K562 (cell line): Measurements from ENCODE around the gene SNTG2. TPM values are rescaled to one million over a fixed set of nuclear protein-coding genes. Genes with fewer than 3 reads are reported as not detected.

Source experiments
- ATAC-seq: fragments of 200-7000 bp; cut with Tn5 transposase; 3 replicates; pipeline ENCODE4 v1.9.1; 2020; ENCODE audit warnings: moderate library complexity
- BruUV-seq: library from RNA; stranded (reverse); fragments of 400-500 nt; replicated peaks from 2 replicates; lab custom pipeline; 2021; lab: Mats Ljungman, UMichigan
- CTCF ChIA-PET: fragments of 300-600 bp; formaldehyde crosslinking; extraction: SDS; loops from one replicate; lab custom pipeline; 2021; ENCODE audit warnings: low intra/inter-chr PET ratio; lab: Yijun Ruan, JAX
- POLR2A ChIA-PET: fragments of 300-600, 350-650 bp; sonication (Branson Sonifier 250); formaldehyde crosslinking; extraction: SDS; loops from one replicate; lab custom pipeline; 2021; ENCODE audit warnings: antibody characterized with exemption, inconsistent platforms; lab: Yijun Ruan, JAX
- DNase-seq, 4 experiments: peaks; one replicate each; pipeline versions ENCODE4 v3.0.0 to v3.0.0-alpha.2; 2011 to 2018; ENCODE audit warnings: low spot score in 3 of 4, mixed read lengths in 3 of 4; ENCODE audit errors: extremely low read depth in 1 of 4
- FAIRE-seq: peaks from 2 replicates; lab custom pipeline; 2011; peaks lifted over from hg19 to GRCh38; lab: Jason Lieb, UNC
- H2AFZ ChIP-seq: 2 replicates; pipeline ENCODE4 v1.6.0; 2011; ENCODE audit warnings: low read depth, low read length, control low read depth, inconsistent platforms
- H3K27ac ChIP-seq: fragments of 200-600 bp; 3 replicates; pipeline ENCODE4 v1.8.0; 2011; ENCODE audit warnings: low read depth, mild to moderate bottlenecking, control low read depth, inconsistent platforms, low read length, moderate library complexity, mixed read lengths; ENCODE audit errors: extremely low read depth
- H3K27me3 ChIP-seq, 2 experiments: fragments of 300-600 bp in 1 of 2; 2 replicates in 1 of 2; 3 replicates in 1 of 2; pipeline versions ENCODE4 v1.6.0 to v1.8.0; 2011; ENCODE audit warnings: inconsistent platforms in 2 of 2, low read length in 2 of 2, mild to moderate bottlenecking in 1 of 2, mixed read lengths in 1 of 2, moderate library complexity in 1 of 2; ENCODE audit not compliant: control insufficient read depth in 2 of 2, insufficient read depth in 2 of 2
- H3K36me3 ChIP-seq: fragments of 300-600 bp; 3 replicates; pipeline ENCODE4 v1.8.0; 2011; ENCODE audit warnings: mild to moderate bottlenecking, low read length, inconsistent platforms; ENCODE audit not compliant: control insufficient read depth, insufficient read depth
- H3K4me1 ChIP-seq, 2 experiments: fragments of 200-600 bp in 1 of 2; replicated peaks in 1 of 2; 2 replicates in 1 of 2; 3 replicates in 1 of 2; pipeline versions ENCODE4 v1.5.1 to v1.8.0; 2011; ENCODE audit warnings: inconsistent platforms in 2 of 2, low read length in 2 of 2, mild to moderate bottlenecking in 1 of 2, mixed read lengths in 1 of 2, moderate library complexity in 1 of 2; ENCODE audit not compliant: control insufficient read depth in 2 of 2, insufficient read depth in 2 of 2
- H3K4me2 ChIP-seq: 2 replicates; pipeline ENCODE4 v1.6.1; 2011; ENCODE audit warnings: low read length, control low read depth, inconsistent platforms, mixed read lengths; ENCODE audit not compliant: insufficient read depth
- H3K4me3 ChIP-seq: fragments of 200-600 bp; sonication (generic), shearing (Covaris generic); 2 replicates; pipeline ENCODE4 v1.5.1; 2016; ENCODE audit warnings: control low read depth, inconsistent platforms
- H3K79me2 ChIP-seq: fragments of 200-600 bp; 3 replicates; pipeline ENCODE4 v1.8.0; 2011; ENCODE audit warnings: low read length, inconsistent platforms; ENCODE audit not compliant: control insufficient read depth, insufficient read depth
- H3K9ac ChIP-seq, 2 experiments: 2 replicates each; pipeline versions ENCODE4 v1.6.0 to v1.6.1; 2011; ENCODE audit warnings: low read depth in 2 of 2, low read length in 2 of 2, control low read depth in 1 of 2, inconsistent platforms in 1 of 2, mild to moderate bottlenecking in 1 of 2, mixed read lengths in 1 of 2; ENCODE audit not compliant: insufficient read depth in 1 of 2
- H3K9me1 ChIP-seq: one replicate; pipeline ENCODE4 v1.6.0; 2011; ENCODE audit warnings: inconsistent platforms, mild to moderate bottlenecking, low read length, moderate library complexity; ENCODE audit not compliant: control insufficient read depth, insufficient read depth
- H3K9me3 ChIP-seq: replicated peaks from 2 replicates; pipeline ENCODE4 v1.5.1; 2011; ENCODE audit warnings: low read depth, low read length, inconsistent platforms; ENCODE audit not compliant: control insufficient read depth, insufficient read depth
- H4K20me1 ChIP-seq: replicated peaks from 2 replicates; pipeline ENCODE4 v1.6.1; 2011; ENCODE audit warnings: low read length, inconsistent platforms, mixed read lengths; ENCODE audit not compliant: control insufficient read depth, insufficient read depth
- HDAC1 ChIP-seq, 2 experiments: fragments of 450-650 bp; IDR thresholded peaks; 2 replicates each; pipeline ENCODE4 v1.6.1; 2016 to 2017; ENCODE audit warnings: inconsistent platforms in 1 of 2, mild to moderate bottlenecking in 1 of 2, moderate library complexity in 1 of 2
- HNRNPUL1 ChIP-seq: fragments of 200-400 bp; formaldehyde crosslinking; IDR thresholded peaks from 2 replicates; pipeline ENCODE4 v1.6.1; 2017; ENCODE audit warnings: low read length
- MAX ChIP-seq: sonication (generic); formaldehyde crosslinking; IDR thresholded peaks from 2 replicates; pipeline ENCODE4 v1.9.0; 2022; ENCODE audit warnings: mild to moderate bottlenecking, missing genetic modification reagents
- MYBL2 ChIP-seq, 2 experiments: fragments of 450-650 bp in 1 of 2; sonication (generic) in 1 of 2; formaldehyde crosslinking in 1 of 2; IDR thresholded peaks; 2 replicates each; pipeline versions ENCODE4 v1.6.1 to v1.8.1; 2017 to 2022; ENCODE audit warnings: borderline replicate concordance in 1 of 2, inconsistent platforms in 1 of 2, low read depth in 1 of 2, mild to moderate bottlenecking in 1 of 2, missing genetic modification reagents in 1 of 2, moderate library complexity in 1 of 2
- NFE2 ChIP-seq: IDR thresholded peaks from 2 replicates; pipeline ENCODE4 v1.6.1; 2014; ENCODE audit warnings: antibody characterized with exemption, low read depth
- RCOR1 ChIP-seq, 2 experiments: IDR thresholded peaks; 2 replicates each; pipeline ENCODE4 v1.6.1; 2012; ENCODE audit warnings: low read depth in 2 of 2, low read length in 2 of 2, borderline replicate concordance in 1 of 2, improper control_type of control experiment in 1 of 2
- TCF15 ChIP-seq: fragments of 250-450 bp; sonication (Bioruptor Pico); IDR thresholded peaks from 2 replicates; pipeline ENCODE4 v1.8.0; 2022; ENCODE audit warnings: moderate library complexity, mild to moderate bottlenecking, inconsistent platforms
- TCF3 ChIP-seq: sonication (generic); formaldehyde crosslinking; IDR thresholded peaks from 2 replicates; pipeline ENCODE4 v1.4.0; 2020; ENCODE audit warnings: mild to moderate bottlenecking, missing genetic modification reagents
- ZBTB7A ChIP-seq: IDR thresholded peaks from 2 replicates; pipeline ENCODE4 v1.6.1; 2011; ENCODE audit warnings: low read depth, mild to moderate bottlenecking, low read length, moderate library complexity, borderline replicate concordance; ENCODE audit not compliant: control insufficient read depth
- ZNF395 ChIP-seq: fragments of 200-800 bp; sonication (Bioruptor generic); IDR thresholded peaks from 2 replicates; pipeline ENCODE4 v1.6.1; 2017; ENCODE audit warnings: missing genetic modification characterization, missing compliant biosample characterization
- WGBS: fragments of 100-300 bp; shearing (Covaris generic); methylation state at CpG from one replicate; pipeline ENCODE4 v1.1.6; 2016; ENCODE audit warnings: low coverage, mixed read lengths; ENCODE audit not compliant: insufficient coverage; ENCODE audit errors: missing lambda C conversion rate; 5-methylcytosine and 5-hydroxymethylcytosine counted together
- in situ Hi-C: fragments of 300-500 bp; cut with MboI; formaldehyde crosslinking; loops from 4 replicates; pipeline ENCODE4 v1.15.0; 2018; ENCODE audit warnings: inconsistent platforms, mixed read lengths
- intact Hi-C: fragments of 100-400 bp; cut with micrococcal nuclease; formaldehyde crosslinking; loops from 2 replicates; pipeline ENCODE4 v1.14.2; 2022
- polyA plus RNA-seq, 8 experiments: library from polyadenylated mRNA; depleted of rRNA in 4 of 8; stranded (reverse) in 5 of 8; unstranded in 3 of 8; fragments of >200 nt; fragmentation: Nextera tagmentation in 2 of 8; fragmentation: Illumina TruSeq in 1 of 8; extraction: Ambion mirVana in 2 of 8; extraction: Trizol in 1 of 8; gene quantifications; 2 replicates each; pipeline versions ENCODE4 v1.2.1 to v1.2.3, GENCODE V29; 2011 to 2014; ENCODE audit warnings: inconsistent platforms in 1 of 8, missing spikeins in 1 of 8
- total RNA-seq, 7 experiments: library from RNA; depleted of rRNA in 6 of 7; stranded (reverse); fragments of >200 nt in 6 of 7; fragmentation: Illumina TruSeq in 2 of 7; extraction: Trizol in 2 of 7; gene quantifications; 2 replicates each; pipeline versions ENCODE4 v1.2.1 to v1.2.3, GENCODE V29; 2011 to 2021; ENCODE audit warnings: low replicate concordance in 1 of 7

Gene SNTG2
- total and polyA plus RNA-seq, 9 of the 15 experiments (the other 6 are each of a cell fraction or from before 2014, with no cell fraction given): not detected

- ChIA-PET POLR2A (no interaction called here), CTCF (no interaction called here)
- H3K4me2 ChIP-seq: no peak overlapping the region
- FAIRE-seq (no peak), DNase-seq (no peak), ATAC-seq (no peak)
- 2% methylated on average over 10 of the region's 10 CpGs for WGBS
- in situ Hi-C loops (no loop called here), intact Hi-C loops (no loop called here)
- no peaks in the 10 kb centered on the region for H3K4me1 ChIP-seq
- TF ChIP-seq HNRNPUL1: no peak
- TF ChIP-seq ZNF395 (CRISPR knock-in tag): no peak
- no peak for TF ChIP-seq RCOR1 (IDR thresholded peaks at IDR 0.05; ENCODE audit: borderline replicate concordance in 1 of 2, low read depth in 2 of 2, low read length in 2 of 2)
- no peak for TF ChIP-seq TCF15 (CRISPR knock-in tag)
- no peak for TF ChIP-seq MAX (CRISPR knock-in tag)
- no peak for TF ChIP-seq MYBL2 (IDR thresholded peaks at IDR 0.05; ENCODE audit: low read depth)
- TF ChIP-seq MYBL2 (CRISPR knock-in tag; IDR thresholded peaks at IDR 0.05; ENCODE audit: borderline replicate concordance): no peak
- TF ChIP-seq HDAC1 (IDR thresholded peaks at IDR 0.05): no peak
- TF ChIP-seq NFE2: no peak
- TF ChIP-seq TCF3 (CRISPR knock-in tag): no peak
- TF ChIP-seq ZBTB7A: no peak
- H3K27me3 ChIP-seq: peaks cover 2 to 26% of the 10 kb centered on the region in 2 experiments; a peak in 3 of 5 replicates
- no peak overlapping the region for H3K9ac ChIP-seq
- H3K36me3 ChIP-seq: no peaks in the 10 kb centered on the region
- no peak overlapping the region for H2AFZ ChIP-seq
- no peaks in the 10 kb centered on the region for H3K9me3 ChIP-seq
- H4K20me1 ChIP-seq: no peaks in the 10 kb centered on the region
- no peaks in the 10 kb centered on the region for H3K9me1 ChIP-seq
- no TSS peak for BruUV-seq
- no peak overlapping the region for H3K27ac ChIP-seq
- H3K4me3 ChIP-seq: no peak overlapping the region
- no peaks in the 10 kb centered on the region for H3K79me2 ChIP-seq
Observed at GRCh38 chr2:942775-943460, 7.7 kb upstream of the SNTG2 start.
